ENCODE measurements around the gene MIP. TPM values are rescaled to one million over a fixed set of nuclear protein-coding genes. Genes with fewer than 3 reads are reported as not detected.
"Not testable (repeated sequence)": the region's sequence is repeated elsewhere in the genome, so short reads cannot be mapped to it uniquely, and the experiment has no call there.

MIP gene
- polyA plus RNA-seq, 1 donor (not counting 4 experiments of a cell fraction or from before 2014, with no cell fraction given), result not detected

DNA sequence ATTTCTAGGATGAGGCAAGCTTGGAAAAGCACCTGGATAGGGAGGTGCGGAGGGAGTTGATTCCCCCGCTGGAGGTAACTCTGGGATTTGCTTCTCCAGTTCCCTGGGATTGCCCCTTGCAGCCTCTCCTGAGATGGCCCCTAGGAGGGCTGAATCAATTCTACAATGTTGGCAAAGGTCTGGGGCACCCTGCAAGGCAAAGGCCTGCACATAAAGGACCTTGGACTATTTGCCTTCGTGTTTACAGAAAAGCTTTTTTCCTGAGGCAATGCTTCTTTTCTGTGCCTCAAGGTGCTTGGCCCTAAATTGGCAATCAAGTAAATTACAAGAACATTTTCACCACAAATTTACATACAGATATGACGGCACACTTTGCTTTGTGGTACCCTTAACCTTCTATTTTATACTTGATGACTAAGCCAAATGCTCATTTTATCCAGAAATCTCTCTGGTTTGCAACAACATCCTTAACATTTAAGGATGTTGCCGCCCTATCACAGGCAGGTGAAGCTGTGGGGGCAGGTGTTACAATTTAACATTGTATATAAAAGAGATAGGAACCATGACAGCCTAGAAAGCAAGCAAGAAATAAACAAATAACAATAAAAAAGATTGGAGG, 45.5 kb downstream of the MIP start:
- no peak overlapping the region for H3K9ac ChIP-seq (ENCODE audit: control insufficient read depth, extremely low read depth, insufficient read depth, low read length)
- no peak overlapping the region for H2AFZ ChIP-seq (ENCODE audit: control insufficient read depth, low read length)
- dilution Hi-C loops (cut with MboI; ENCODE audit: extremely low pct_ligation_motif_present, low sequenced_read_pairs), result no loop called here
- FAIRE-seq (no peak), DNase-seq (ENCODE audit: low read depth, low spot score) (no peak)
- TF ChIP-seq EZH2 (IDR thresholded peaks at IDR 0.05; ENCODE audit: low read length) (no peak), CTCF (optimal IDR thresholded peaks at IDR 0.05 in 1 of 3, IDR thresholded peaks at IDR 0.05 in 1 of 3, conservative IDR thresholded peaks at IDR 0.05 in 1 of 3; ENCODE audit: extremely low read depth in 1 of 3, insufficient read depth in 2 of 3, low read length in 3 of 3) (no peak)
- no peaks in the 10 kb centered on the region for H3K4me1 ChIP-seq (ENCODE audit: control insufficient read depth, extremely low read depth, insufficient read depth, low read length)
- H3K9me3 ChIP-seq (ENCODE audit: control insufficient read depth, low read depth, low read length), result no peaks in the 10 kb centered on the region
- H3K27me3 ChIP-seq (ENCODE audit: control insufficient read depth, extremely low read depth, insufficient read depth, low read length), result no peaks in the 10 kb centered on the region
- H3K4me3 ChIP-seq (ENCODE audit: control insufficient read depth in 2 of 3, extremely low read depth in 1 of 3, insufficient read depth in 2 of 3, low read depth in 1 of 3, low read length in 3 of 3), result no peak overlapping the region
- H3K9me1 ChIP-seq (ENCODE audit: control insufficient read depth, extremely low read depth, insufficient read depth, low read length), result no peaks in the 10 kb centered on the region
- no peak overlapping the region for H3K4me2 ChIP-seq (ENCODE audit: control insufficient read depth, extremely low read depth, insufficient read depth, low read depth, low read length)
- no peaks in the 10 kb centered on the region for H4K20me1 ChIP-seq (ENCODE audit: control insufficient read depth, extremely low read depth, insufficient read depth, low read length)
- no peak overlapping the region for H3K27ac ChIP-seq (ENCODE audit: control insufficient read depth, insufficient read depth, low read length)
- H3K79me2 ChIP-seq (ENCODE audit: control insufficient read depth, insufficient read depth, low read length), result no peaks in the 10 kb centered on the region
- no peaks in the 10 kb centered on the region for H3K36me3 ChIP-seq (ENCODE audit: control insufficient read depth in 2 of 2, extremely low read depth in 1 of 2, insufficient read depth in 2 of 2, low read length in 2 of 2)

DNA sequence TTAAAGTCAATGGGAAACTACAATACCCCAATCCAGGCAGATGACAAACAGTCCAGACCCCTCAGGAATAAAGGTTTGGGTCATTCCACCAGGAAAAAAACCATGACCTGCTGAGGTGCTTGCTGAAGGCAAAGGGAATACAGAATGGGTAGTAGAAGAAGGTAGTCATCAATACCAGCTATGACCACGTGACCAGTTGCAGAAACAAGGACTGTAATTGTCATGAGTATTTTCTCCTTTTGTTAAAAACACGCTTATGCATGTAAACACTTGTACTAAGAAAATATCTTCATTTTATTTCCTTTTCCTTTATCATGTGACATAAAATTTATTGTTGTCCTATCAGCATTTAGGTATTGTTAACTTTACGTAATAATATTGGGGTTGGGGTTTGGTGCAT, 50.2 kb downstream of the MIP start:
- H3K79me2 ChIP-seq (ENCODE audit: control insufficient read depth, insufficient read depth, low read length); H3K4me3 ChIP-seq (ENCODE audit: control insufficient read depth in 2 of 3, extremely low read depth in 1 of 3, insufficient read depth in 2 of 3, low read depth in 1 of 3, low read length in 3 of 3); H2AFZ ChIP-seq (ENCODE audit: control insufficient read depth, low read length); H3K9ac ChIP-seq (ENCODE audit: control insufficient read depth, extremely low read depth, insufficient read depth, low read length); H3K9me3 ChIP-seq (ENCODE audit: control insufficient read depth, low read depth, low read length); H3K27ac ChIP-seq (ENCODE audit: control insufficient read depth, insufficient read depth, low read length); H3K36me3 ChIP-seq (ENCODE audit: control insufficient read depth in 2 of 2, extremely low read depth in 1 of 2, insufficient read depth in 2 of 2, low read length in 2 of 2); FAIRE-seq; H3K4me1 ChIP-seq (ENCODE audit: control insufficient read depth, extremely low read depth, insufficient read depth, low read length); H3K4me2 ChIP-seq (ENCODE audit: control insufficient read depth, extremely low read depth, insufficient read depth, low read depth, low read length); dilution Hi-C loops (cut with MboI; ENCODE audit: extremely low pct_ligation_motif_present, low sequenced_read_pairs); DNase-seq (ENCODE audit: low read depth, low spot score); H4K20me1 ChIP-seq (ENCODE audit: control insufficient read depth, extremely low read depth, insufficient read depth, low read length); H3K9me1 ChIP-seq (ENCODE audit: control insufficient read depth, extremely low read depth, insufficient read depth, low read length); H3K27me3 ChIP-seq (ENCODE audit: control insufficient read depth, extremely low read depth, insufficient read depth, low read length): not testable (repeated sequence)

DNA sequence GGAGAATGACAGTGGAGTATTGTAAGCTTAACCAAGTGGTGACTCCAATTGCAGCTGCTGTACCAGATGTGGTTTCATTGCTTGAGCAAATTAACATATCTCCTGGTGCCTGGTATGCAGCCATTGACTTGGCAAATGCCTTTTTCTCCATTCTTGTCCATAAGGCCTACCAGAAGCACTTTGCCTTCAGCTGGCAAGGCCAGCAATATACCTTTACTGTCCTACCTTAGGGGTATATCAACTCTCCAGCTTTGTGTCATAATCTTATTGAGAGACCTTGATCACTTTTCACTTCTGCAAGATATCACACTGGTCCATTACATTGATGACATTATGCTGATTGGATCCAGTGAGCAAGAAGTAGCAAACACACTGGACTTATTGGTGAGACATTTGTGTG, 52.8 kb downstream of the MIP start:
- H3K27ac ChIP-seq (ENCODE audit: control insufficient read depth, insufficient read depth, low read length); H3K79me2 ChIP-seq (ENCODE audit: control insufficient read depth, insufficient read depth, low read length); H3K4me2 ChIP-seq (ENCODE audit: control insufficient read depth, extremely low read depth, insufficient read depth, low read depth, low read length); H3K9me1 ChIP-seq (ENCODE audit: control insufficient read depth, extremely low read depth, insufficient read depth, low read length); DNase-seq (ENCODE audit: low read depth, low spot score); FAIRE-seq; H3K27me3 ChIP-seq (ENCODE audit: control insufficient read depth, extremely low read depth, insufficient read depth, low read length); H3K4me3 ChIP-seq (ENCODE audit: control insufficient read depth in 2 of 3, extremely low read depth in 1 of 3, insufficient read depth in 2 of 3, low read depth in 1 of 3, low read length in 3 of 3); H3K4me1 ChIP-seq (ENCODE audit: control insufficient read depth, extremely low read depth, insufficient read depth, low read length); H3K36me3 ChIP-seq (ENCODE audit: control insufficient read depth in 2 of 2, extremely low read depth in 1 of 2, insufficient read depth in 2 of 2, low read length in 2 of 2); dilution Hi-C loops (cut with MboI; ENCODE audit: extremely low pct_ligation_motif_present, low sequenced_read_pairs); H3K9ac ChIP-seq (ENCODE audit: control insufficient read depth, extremely low read depth, insufficient read depth, low read length); H2AFZ ChIP-seq (ENCODE audit: control insufficient read depth, low read length); H4K20me1 ChIP-seq (ENCODE audit: control insufficient read depth, extremely low read depth, insufficient read depth, low read length); H3K9me3 ChIP-seq (ENCODE audit: control insufficient read depth, low read depth, low read length): not testable (repeated sequence)

DNA sequence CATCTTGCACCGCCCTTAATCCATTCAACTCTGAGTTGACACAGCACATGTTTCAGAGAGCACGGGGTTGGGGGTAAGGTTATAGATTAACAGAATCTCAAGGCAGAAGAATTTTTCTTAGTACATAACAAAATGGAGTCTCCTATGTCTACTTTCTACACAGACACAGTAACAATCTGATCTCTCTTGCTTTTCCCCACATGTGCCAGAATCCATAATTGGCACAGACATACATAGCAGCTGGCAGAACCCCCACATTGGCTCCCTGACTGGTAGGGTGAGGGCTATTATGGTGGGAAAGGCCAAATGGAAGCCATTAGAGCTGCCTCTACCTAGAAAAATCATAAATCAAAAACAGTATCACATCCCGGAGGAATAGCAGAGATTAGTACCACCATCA, 53.3 kb downstream of the MIP start:
- H3K4me1 ChIP-seq (ENCODE audit: control insufficient read depth, extremely low read depth, insufficient read depth, low read length); FAIRE-seq; H3K4me3 ChIP-seq (ENCODE audit: control insufficient read depth in 2 of 3, extremely low read depth in 1 of 3, insufficient read depth in 2 of 3, low read depth in 1 of 3, low read length in 3 of 3); H3K9ac ChIP-seq (ENCODE audit: control insufficient read depth, extremely low read depth, insufficient read depth, low read length); H3K27me3 ChIP-seq (ENCODE audit: control insufficient read depth, extremely low read depth, insufficient read depth, low read length); DNase-seq (ENCODE audit: low read depth, low spot score); H3K79me2 ChIP-seq (ENCODE audit: control insufficient read depth, insufficient read depth, low read length); H2AFZ ChIP-seq (ENCODE audit: control insufficient read depth, low read length); H4K20me1 ChIP-seq (ENCODE audit: control insufficient read depth, extremely low read depth, insufficient read depth, low read length); H3K9me3 ChIP-seq (ENCODE audit: control insufficient read depth, low read depth, low read length); H3K36me3 ChIP-seq (ENCODE audit: control insufficient read depth in 2 of 2, extremely low read depth in 1 of 2, insufficient read depth in 2 of 2, low read length in 2 of 2); H3K4me2 ChIP-seq (ENCODE audit: control insufficient read depth, extremely low read depth, insufficient read depth, low read depth, low read length); dilution Hi-C loops (cut with MboI; ENCODE audit: extremely low pct_ligation_motif_present, low sequenced_read_pairs); H3K27ac ChIP-seq (ENCODE audit: control insufficient read depth, insufficient read depth, low read length); H3K9me1 ChIP-seq (ENCODE audit: control insufficient read depth, extremely low read depth, insufficient read depth, low read length): not testable (repeated sequence)

All from keratinocyte (primary cell).